ENCODE results near the gene ECSIT.

GRCh38 chr19:11574689-11575088, 45.8 kb upstream of the ECSIT start:
- TF ChIP-seq POLR2A (IDR thresholded peaks at IDR 0.05; ENCODE audit: low read length) = no peak
- TF ChIP-seq GATA1 (IDR thresholded peaks at IDR 0.05; ENCODE audit: low read depth, low read length) = no peak

Data from erythroblast (primary cell).